Endothelial cell of umbilical vein (primary cell): ENCODE data around the gene LUC7L.

ENCODE experiments used
- CTCF ChIP-seq, 2 donors: IDR thresholded peaks; 1 replicate in 1 of 2; 2 replicates in 1 of 2; pipeline ENCODE4 v1.5.1; 2011; ENCODE audit warnings: low read length in 2 of 2, mild to moderate bottlenecking in 2 of 2, moderate library complexity in 2 of 2, control low read depth in 1 of 2, inconsistent platforms in 1 of 2, low read depth in 1 of 2; ENCODE audit not compliant: insufficient read depth in 1 of 2; ENCODE audit errors: extremely low read depth in 1 of 2
- EZH2 ChIP-seq: IDR thresholded peaks from 2 replicates; pipeline ENCODE4 v1.6.1; 2012; ENCODE audit warnings: borderline replicate concordance, low read depth, mild to moderate bottlenecking, moderate library complexity, low read length, inconsistent platforms; ENCODE audit not compliant: severe bottlenecking
- FOS ChIP-seq: IDR thresholded peaks from 2 replicates; pipeline ENCODE4 v1.6.1; 2011; ENCODE audit warnings: mild to moderate bottlenecking, low read length, moderate library complexity, borderline replicate concordance; ENCODE audit not compliant: insufficient read depth
- GATA2 ChIP-seq: IDR thresholded peaks from 2 replicates; pipeline ENCODE4 v1.7.0; 2011; ENCODE audit warnings: low read depth, mild to moderate bottlenecking, moderate library complexity, mixed read lengths, low read length; ENCODE audit not compliant: insufficient read length, insufficient read depth
- JUN ChIP-seq: IDR thresholded peaks from 2 replicates; pipeline ENCODE4 v1.6.1; 2011; ENCODE audit warnings: borderline replicate concordance, low read depth; ENCODE audit not compliant: insufficient read length, insufficient read depth
- MAX ChIP-seq: IDR thresholded peaks from 2 replicates; pipeline ENCODE4 v1.6.1; 2011; ENCODE audit not compliant: insufficient read depth, insufficient read length
- MYC ChIP-seq: IDR thresholded peaks from one replicate; pipeline ENCODE4 v1.6.1; 2011; ENCODE audit warnings: mild to moderate bottlenecking, low read depth, low read length
- POLR2A ChIP-seq: IDR thresholded peaks from 2 replicates; pipeline ENCODE4 v1.6.1; 2012; ENCODE audit warnings: low read depth, mild to moderate bottlenecking, control low read depth, low read length
- POLR2AphosphoS5 ChIP-seq: IDR thresholded peaks from 2 replicates; pipeline ENCODE4 v1.6.1; 2012; ENCODE audit warnings: low read depth, mild to moderate bottlenecking, control low read depth, low read length, moderate library complexity; ENCODE audit not compliant: insufficient read depth

- TF ChIP-seq CTCF (IDR thresholded peaks at IDR 0.05; ENCODE audit: extremely low read depth in 1 of 2, insufficient read depth in 1 of 2, low read depth in 1 of 2, low read length in 2 of 2) (no peak), MAX (no peak), EZH2 (no peak), POLR2A (no peak), FOS (no peak), POLR2AphosphoS5 (no peak), MYC (no peak), GATA2 (no peak), JUN (no peak)
Observed at GRCh38 chr16:192686-193085, 36.6 kb downstream of the LUC7L start.
